ENCODE results near the gene INTS6.

GRCh38 chr13:51457086-51457815, 4.4 kb upstream of the INTS6 start:
- TF ChIP-seq CTCF (optimal IDR thresholded peaks at IDR 0.05 in 1 of 3, IDR thresholded peaks at IDR 0.05 in 1 of 3, conservative IDR thresholded peaks at IDR 0.05 in 1 of 3; ENCODE audit: extremely low read depth in 1 of 3, insufficient read depth in 2 of 3, low read length in 3 of 3), result no peak
- TF ChIP-seq EZH2 (IDR thresholded peaks at IDR 0.05; ENCODE audit: low read length), result no peak

Measured in keratinocyte (primary cell).